ENCODE measurements around the gene DTX1. TPM values are rescaled to one million over a fixed set of nuclear protein-coding genes. Genes with fewer than 3 reads are reported as not detected.

The DTX1 gene
- total RNA-seq, 4 donors from 2014 or later = 17.3 to 38.1 (median 25.4) TPM

DNA sequence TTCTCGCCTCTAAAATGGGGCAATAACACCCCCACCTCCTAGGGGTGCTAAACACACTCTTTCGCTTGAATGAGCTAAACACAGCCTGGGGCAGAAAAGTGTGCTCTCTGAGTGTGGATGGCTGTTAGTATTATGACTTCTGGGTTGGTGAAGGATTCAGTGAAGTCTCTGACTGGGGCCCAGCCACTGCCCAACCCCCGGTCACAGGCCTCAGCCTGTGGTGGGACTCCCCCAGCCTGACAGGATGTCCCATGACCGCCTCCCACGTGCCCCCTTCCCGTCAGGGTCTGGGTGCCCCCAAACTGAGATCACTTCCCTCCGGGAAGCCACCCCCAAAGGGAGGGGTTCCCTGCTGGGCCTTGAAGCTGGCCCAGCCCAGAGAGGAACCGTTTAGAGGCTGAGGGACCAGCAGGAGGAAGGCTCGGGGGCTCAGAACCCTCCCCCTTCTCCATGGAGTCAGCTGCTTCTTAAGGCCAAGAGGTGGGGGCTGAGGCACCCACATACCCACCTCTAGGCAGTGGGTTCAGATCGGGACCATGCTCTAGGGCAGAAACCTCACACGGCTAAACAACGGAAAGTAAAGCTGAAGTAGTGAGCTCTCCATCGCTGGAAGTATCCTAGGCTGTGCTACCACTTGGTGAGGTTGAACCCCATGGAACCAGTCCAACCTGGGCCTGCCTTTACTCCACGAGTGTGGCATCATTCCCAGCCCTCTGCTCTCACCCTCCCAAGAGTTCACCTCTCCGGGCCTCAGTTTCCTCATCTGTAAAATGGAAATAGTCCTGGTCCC is 13.8 kb downstream of the DTX1 start:
- no peak for TF ChIP-seq POLR2A (IDR thresholded peaks at IDR 0.05)
- TF ChIP-seq EP300 (IDR thresholded peaks at IDR 0.05) = no peak
- TF ChIP-seq, protein P1, sequence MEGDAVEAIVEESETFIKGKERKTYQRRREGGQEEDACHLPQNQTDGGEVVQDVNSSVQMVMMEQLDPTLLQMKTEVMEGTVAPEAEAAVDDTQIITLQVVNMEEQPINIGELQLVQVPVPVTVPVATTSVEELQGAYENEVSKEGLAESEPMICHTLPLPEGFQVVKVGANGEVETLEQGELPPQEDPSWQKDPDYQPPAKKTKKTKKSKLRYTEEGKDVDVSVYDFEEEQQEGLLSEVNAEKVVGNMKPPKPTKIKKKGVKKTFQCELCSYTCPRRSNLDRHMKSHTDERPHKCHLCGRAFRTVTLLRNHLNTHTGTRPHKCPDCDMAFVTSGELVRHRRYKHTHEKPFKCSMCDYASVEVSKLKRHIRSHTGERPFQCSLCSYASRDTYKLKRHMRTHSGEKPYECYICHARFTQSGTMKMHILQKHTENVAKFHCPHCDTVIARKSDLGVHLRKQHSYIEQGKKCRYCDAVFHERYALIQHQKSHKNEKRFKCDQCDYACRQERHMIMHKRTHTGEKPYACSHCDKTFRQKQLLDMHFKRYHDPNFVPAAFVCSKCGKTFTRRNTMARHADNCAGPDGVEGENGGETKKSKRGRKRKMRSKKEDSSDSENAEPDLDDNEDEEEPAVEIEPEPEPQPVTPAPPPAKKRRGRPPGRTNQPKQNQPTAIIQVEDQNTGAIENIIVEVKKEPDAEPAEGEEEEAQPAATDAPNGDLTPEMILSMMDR (IDR thresholded peaks at IDR 0.05) = no peak
- Histone ChIP-seq H3K4me3 (no peak overlapping the region), H3K27me3 (peaks cover 0 to under 1% of the 10 kb centered on the region in 2 donors), H3K9me3 (no peaks in the 10 kb centered on the region), H3K27ac (peak overlapping the region in 3 of 4 donors; percentile 40 to 80 (median 63)), H3K36me3 (no peaks in the 10 kb centered on the region), H3K4me1 (peaks cover 0 to 33% (median 10%) of the 10 kb centered on the region in 4 donors)
- 64 to 74% methylated on average over 11 to 14 of the region's 15 CpGs for WGBS, 2 donors
- DNase-seq (ENCODE audit: low spot score in 2 of 2) = no peak

DNA sequence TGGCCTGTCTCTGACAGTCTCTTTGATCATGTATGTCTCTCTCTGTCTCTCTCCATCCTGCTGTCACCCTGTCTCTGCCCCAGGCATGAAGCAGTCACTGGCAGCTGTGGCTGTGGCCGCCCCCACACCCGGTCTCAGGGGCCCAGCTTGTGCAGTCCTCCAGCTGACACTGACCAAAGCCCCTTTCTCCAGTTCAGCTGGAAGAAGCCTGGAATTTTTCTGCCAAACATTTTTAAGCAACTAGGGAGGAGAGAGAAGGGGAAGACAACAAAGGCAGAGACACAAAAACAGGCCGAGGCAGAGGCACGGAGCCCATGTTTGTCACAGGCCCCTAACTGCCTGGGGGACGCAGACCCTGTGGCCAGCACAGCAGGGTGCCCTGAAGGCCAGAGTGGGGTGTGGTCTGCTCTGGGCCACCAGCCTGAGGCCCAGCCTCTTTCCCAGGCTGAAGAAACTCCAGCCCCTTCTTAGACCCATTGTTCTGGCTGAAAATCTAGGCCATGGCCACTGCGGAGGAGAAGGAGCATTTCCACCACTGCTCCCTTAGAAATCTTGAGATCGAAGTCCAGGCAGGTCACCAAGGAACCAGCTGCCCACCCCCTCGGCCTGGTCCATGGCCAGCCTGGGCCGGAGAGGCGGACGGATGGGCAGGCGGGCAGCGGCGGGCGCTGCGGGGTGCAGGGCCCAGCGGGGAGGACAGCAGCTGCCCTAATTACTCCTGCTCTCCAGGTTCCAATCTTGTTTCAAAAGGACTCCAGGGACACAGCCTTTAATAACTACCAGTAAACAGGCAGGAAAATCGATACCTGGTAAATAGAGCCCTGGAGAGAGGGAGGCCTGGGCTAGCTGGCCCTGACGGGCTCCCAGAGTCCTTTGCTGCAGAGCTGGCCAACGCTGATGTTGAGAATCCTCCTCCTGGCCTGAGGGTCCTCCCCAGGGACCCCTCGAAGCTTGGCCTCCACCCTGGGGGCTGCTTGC is 14.9 kb downstream of the DTX1 start:
- H3K4me1 ChIP-seq = peaks cover 0 to 33% (median 10%) of the 10 kb centered on the region in 4 donors
- no peaks in the 10 kb centered on the region for H3K9me3 ChIP-seq
- H3K36me3 ChIP-seq = no peaks in the 10 kb centered on the region
- H3K27me3 ChIP-seq = no peaks in the 10 kb centered on the region
- peak overlapping the region in 3 of 4 donors; percentile 62 to 80 (median 73) for H3K27ac ChIP-seq
- no peak for DNase-seq (ENCODE audit: low spot score in 2 of 2)
- H3K4me3 ChIP-seq = no peak overlapping the region
- 41 to 64% methylated on average over 18 to 19 of the region's 21 CpGs for WGBS, 2 donors
- no peak for TF ChIP-seq POLR2A (IDR thresholded peaks at IDR 0.05)
- TF ChIP-seq, protein P1 (IDR thresholded peaks at IDR 0.05) = no peak
- TF ChIP-seq EP300 (IDR thresholded peaks at IDR 0.05) = no peak

DNA sequence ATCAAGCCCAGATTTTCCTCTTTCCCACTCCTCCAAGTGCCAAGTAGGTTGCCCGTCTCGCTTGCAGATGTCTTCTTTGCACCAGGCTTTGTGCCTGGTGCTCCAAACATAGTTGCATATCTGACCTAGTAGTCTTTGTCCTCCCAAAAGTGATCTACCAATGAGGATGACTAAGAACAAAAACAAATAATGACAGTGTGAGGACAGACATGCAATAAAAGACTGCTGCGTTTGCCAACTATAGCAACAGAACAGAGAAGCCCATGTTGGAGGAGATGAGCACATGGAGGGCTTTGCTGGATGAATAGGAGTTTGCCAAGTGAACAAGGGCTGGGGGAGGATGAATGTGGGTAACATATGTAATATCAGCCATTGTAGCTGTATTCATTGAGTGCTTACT is 15.6 kb downstream of the DTX1 start:
- Histone ChIP-seq H3K9me3 (no peaks in the 10 kb centered on the region), H3K36me3 (no peaks in the 10 kb centered on the region), H3K4me3 (no peak overlapping the region), H3K4me1 (peaks cover 0 to 33% (median 10%) of the 10 kb centered on the region in 4 donors), H3K27me3 (peaks cover 0 to 4% of the 10 kb centered on the region in 2 donors), H3K27ac (peak overlapping the region in 3 of 4 donors; percentile 62 to 80 (median 73))
- TF ChIP-seq EP300 (IDR thresholded peaks at IDR 0.05) (peak in 1 of 2 donors; percentile 14), POLR2A (IDR thresholded peaks at IDR 0.05) (no peak)
- TF ChIP-seq, protein P1 (IDR thresholded peaks at IDR 0.05) = no peak
- DNase-seq (ENCODE audit: low spot score in 2 of 2) = no peak
- WGBS, 2 donors = 65 to 72% methylated on average over 3 of the region's 3 CpGs

DNA sequence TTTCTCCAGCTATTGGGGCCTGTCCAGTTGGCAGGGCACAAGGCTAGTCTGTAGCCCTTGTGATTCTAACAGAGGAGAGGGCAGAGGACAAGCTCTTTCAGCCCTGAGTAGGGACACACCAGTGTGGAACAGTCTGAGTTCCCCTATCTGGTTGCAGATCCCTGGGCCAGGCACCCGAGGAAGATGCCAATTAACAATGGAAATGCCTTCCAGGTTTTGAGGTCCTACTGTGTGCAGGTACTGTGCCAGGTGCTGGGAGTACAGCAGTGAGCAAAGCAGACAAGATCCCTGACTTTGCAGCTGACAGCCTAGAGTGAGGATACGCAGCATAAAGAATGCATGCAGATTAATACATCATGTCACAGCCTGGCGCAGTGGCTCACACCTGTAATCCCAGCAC is 17.1 kb downstream of the DTX1 start:
- H3K4me3 ChIP-seq = no peak overlapping the region
- H3K36me3 ChIP-seq = no peaks in the 10 kb centered on the region
- H3K4me1 ChIP-seq = peaks cover 0 to 33% (median 10%) of the 10 kb centered on the region in 4 donors
- TF ChIP-seq EP300 (IDR thresholded peaks at IDR 0.05) = no peak
- TF ChIP-seq POLR2A (IDR thresholded peaks at IDR 0.05) = no peak
- TF ChIP-seq, protein P1 (IDR thresholded peaks at IDR 0.05) = no peak
- 76 to 81% methylated on average over 3 of the region's 3 CpGs for WGBS, 2 donors
- DNase-seq (ENCODE audit: low spot score in 2 of 2) = no peak
- H3K27ac ChIP-seq = no peak overlapping the region
- peaks cover 0 to 10% of the 10 kb centered on the region in 2 donors for H3K27me3 ChIP-seq
- no peaks in the 10 kb centered on the region for H3K9me3 ChIP-seq

Data from tibial nerve (tissue), 4 donors.